HG02840 (cell line): Measurements from ENCODE around the gene LRRC9.
"Not testable (repeated sequence)": the region's sequence is repeated elsewhere in the genome, so short reads cannot be mapped to it uniquely, and the experiment has no call there.

ENCODE experiments used
- ATAC-seq: cut with Tn5 transposase; IDR thresholded peaks from one replicate; pipeline ENCODE4 v1.9.1; 2021; ENCODE audit warnings: mild to moderate bottlenecking, moderate library complexity, moderate number of reproducible peaks; ENCODE audit not compliant: unreplicated experiment, low FRiP score

The LRRC9 gene

GRCh38 chr14:60051721-60052221 is 131.8 kb downstream of the LRRC9 start:
- ATAC-seq, result no peak

- ATAC-seq, result no peak
These were observed 138.1 kb downstream of the LRRC9 start for GRCh38 chr14:60058087-60058486.

- ATAC-seq, result no peak
These were observed 141.4 kb downstream of the LRRC9 start for GRCh38 chr14:60061371-60061770.

GRCh38 chr14:60064491-60065072 is 144.6 kb downstream of the LRRC9 start:
- no peak for ATAC-seq

GRCh38 chr14:60067882-60068281 is 147.9 kb downstream of the LRRC9 start:
- no peak for ATAC-seq

GRCh38 chr14:60079723-60080122 is 159.8 kb downstream of the LRRC9 start:
- ATAC-seq, result no peak

GRCh38 chr14:60085085-60085484 is 165.1 kb downstream of the LRRC9 start:
- no peak for ATAC-seq

- ATAC-seq, result no peak
These were observed 165.7 kb downstream of the LRRC9 start for GRCh38 chr14:60085693-60086092.

- no peak for ATAC-seq
These were observed 167.7 kb downstream of the LRRC9 start for GRCh38 chr14:60087668-60088067.

- no peak for ATAC-seq
These were observed 169.3 kb downstream of the LRRC9 start for GRCh38 chr14:60089221-60089620.

GRCh38 chr14:60090864-60091519 is 171.0 kb downstream of the LRRC9 start:
- ATAC-seq, result no peak

GRCh38 chr14:60091550-60092525 is 171.9 kb downstream of the LRRC9 start, which contains the start of gene PCNX4:
Gene PCNX4, plus strand, starts transcription at chr14:60091923. Its CDS starts 15,716 bp downstream, at chr14:60107639.
- peak; percentile 97 for ATAC-seq

GRCh38 chr14:60092526-60092920 is 172.6 kb downstream of the LRRC9 start:
- ATAC-seq, result no peak

- ATAC-seq, result no peak
These were observed 173.1 kb downstream of the LRRC9 start for GRCh38 chr14:60093080-60093479.

- no peak for ATAC-seq
These were observed 173.7 kb downstream of the LRRC9 start for GRCh38 chr14:60093606-60094005.

GRCh38 chr14:60094306-60094897 is 174.5 kb downstream of the LRRC9 start:
- ATAC-seq, result no peak

GRCh38 chr14:60095231-60095630 is 175.3 kb downstream of the LRRC9 start:
- no peak for ATAC-seq

- ATAC-seq, result no peak
These were observed 176.0 kb downstream of the LRRC9 start for GRCh38 chr14:60095781-60096450.

GRCh38 chr14:60097974-60098373 is 178.0 kb downstream of the LRRC9 start:
- no peak for ATAC-seq

GRCh38 chr14:60099855-60100254 is 179.9 kb downstream of the LRRC9 start:
- ATAC-seq, result not testable (repeated sequence)
